Measurements from ENCODE around the gene RPL35.
"Not testable (repeated sequence)": the region's sequence is repeated elsewhere in the genome, so short reads cannot be mapped to it uniquely, and the experiment has no call there.

RPL35 gene

GRCh38 chr9:124852829-124853531 lies 8.8 kb downstream of the RPL35 start, which contains the start of gene WDR38:
TSS of gene WDR38 (plus strand) at chr9:124853460. CDS start at chr9:124853532, 72 bp downstream.
- peak; percentile 73 for TF ChIP-seq CTCF (IDR thresholded peaks at IDR 0.05; ENCODE audit: low read length, missing control alignments)
- H3K4me3 ChIP-seq (replicated peaks; ENCODE audit: low read depth, low read length), result peak within 1 kb of the TSS; percentile 47
- DNase-seq (ENCODE audit: low read depth), result peak; percentile 67

- H3K4me3 ChIP-seq (replicated peaks; ENCODE audit: low read depth, low read length), result no peak overlapping the region
Observed at GRCh38 chr9:124852121-124852828, 9.5 kb downstream of the RPL35 start.

GRCh38 chr9:124849801-124850200 lies 12.0 kb downstream of the RPL35 start:
- TF ChIP-seq CTCF (IDR thresholded peaks at IDR 0.05; ENCODE audit: low read length, missing control alignments), result no peak
- DNase-seq (ENCODE audit: low read depth), result peak; percentile 93
- H3K4me3 ChIP-seq (replicated peaks; ENCODE audit: low read depth, low read length), result no peak overlapping the region

More at GRCh38 chr9:124852121-124852828, 9.5 kb downstream of the RPL35 start:
- TF ChIP-seq CTCF (IDR thresholded peaks at IDR 0.05; ENCODE audit: low read length, missing control alignments), result no peak
- no peak for DNase-seq (ENCODE audit: low read depth)

GRCh38 chr9:124846969-124847368 lies 14.8 kb downstream of the RPL35 start:
- DNase-seq (ENCODE audit: low read depth), result no peak
- no peak for TF ChIP-seq CTCF (IDR thresholded peaks at IDR 0.05; ENCODE audit: low read length, missing control alignments)
- no peak overlapping the region for H3K4me3 ChIP-seq (replicated peaks; ENCODE audit: low read depth, low read length)

- H3K4me3 ChIP-seq (replicated peaks; ENCODE audit: low read depth, low read length); DNase-seq (ENCODE audit: low read depth): not testable (repeated sequence)
Observed at GRCh38 chr9:124846467-124846866, 15.3 kb downstream of the RPL35 start.

- no peak for DNase-seq (ENCODE audit: low read depth)
- H3K4me3 ChIP-seq (replicated peaks; ENCODE audit: low read depth, low read length), result no peak overlapping the region
- TF ChIP-seq CTCF (IDR thresholded peaks at IDR 0.05; ENCODE audit: low read length, missing control alignments), result no peak
Observed at GRCh38 chr9:124844291-124844690, 17.5 kb downstream of the RPL35 start.

GRCh38 chr9:124843456-124844034 lies 18.2 kb downstream of the RPL35 start:
- DNase-seq (ENCODE audit: low read depth), result no peak
- no peak overlapping the region for H3K4me3 ChIP-seq (replicated peaks; ENCODE audit: low read depth, low read length)
- TF ChIP-seq CTCF (IDR thresholded peaks at IDR 0.05; ENCODE audit: low read length, missing control alignments), result no peak

Measured in fibroblast of pulmonary artery (primary cell).